Osteocyte (in vitro differentiated cells): ENCODE data around the gene TIAM2. TPM values are rescaled to one million over a fixed set of nuclear protein-coding genes. Genes with fewer than 3 reads are reported as not detected.

ENCODE experiments used
- DNase-seq: peaks from one replicate; pipeline ENCODE4 v3.0.0; 2021; ENCODE audit warnings: mixed read lengths; ENCODE audit not compliant: unreplicated experiment; ENCODE audit errors: extremely low spot score
- H3K27ac Mint-ChIP-seq: one replicate; pipeline ENCODE4 v1.8.0; 2021; ENCODE audit warnings: mild to moderate bottlenecking, mixed read lengths; ENCODE audit not compliant: unreplicated experiment
- H3K27me3 Mint-ChIP-seq: one replicate; pipeline ENCODE4 v1.8.0; 2021; ENCODE audit warnings: mixed read lengths; ENCODE audit not compliant: unreplicated experiment
- H3K36me3 Mint-ChIP-seq: one replicate; pipeline ENCODE4 v1.8.0; 2021; ENCODE audit warnings: mixed read lengths; ENCODE audit not compliant: unreplicated experiment
- H3K4me1 Mint-ChIP-seq: one replicate; pipeline ENCODE4 v1.8.0; 2021; ENCODE audit warnings: mixed read lengths; ENCODE audit not compliant: unreplicated experiment
- H3K4me3 Mint-ChIP-seq: one replicate; pipeline ENCODE4 v1.8.0; 2021; ENCODE audit warnings: mild to moderate bottlenecking, moderate library complexity, mixed read lengths; ENCODE audit not compliant: unreplicated experiment
- H3K9me3 Mint-ChIP-seq: one replicate; pipeline ENCODE4 v1.8.0; 2021; ENCODE audit warnings: mixed read lengths; ENCODE audit not compliant: unreplicated experiment
- CTCF ChIP-seq: fragments of 200-600 bp; sonication (generic); IDR thresholded peaks from 2 replicates; pipeline ENCODE4 v1.5.0; 2021; ENCODE audit warnings: antibody characterized with exemption, mild to moderate bottlenecking, moderate library complexity
- total RNA-seq: library from RNA; stranded (reverse); gene quantifications from 2 replicates; pipeline ENCODE4 v1.2.1, GENCODE V29; 2021

The TIAM2 gene
- total RNA-seq, 1 donor from 2014 or later = 11.2 TPM

GRCh38 chr6:155056756-155057155, 61.6 kb downstream of the TIAM2 start:
- Mint-ChIP-seq H3K4me3 (no peak overlapping the region), H3K4me1 (peaks cover 5% of the 10 kb centered on the region), H3K27me3 (no peaks in the 10 kb centered on the region), H3K9me3 (no peaks in the 10 kb centered on the region), H3K36me3 (no peaks in the 10 kb centered on the region), H3K27ac (no peak overlapping the region)
- no peak for DNase-seq
- no peak for TF ChIP-seq CTCF

GRCh38 chr6:155061381-155061780, 66.3 kb downstream of the TIAM2 start:
- Mint-ChIP-seq H3K36me3 (no peaks in the 10 kb centered on the region), H3K4me1 (peaks cover 26% of the 10 kb centered on the region), H3K9me3 (no peaks in the 10 kb centered on the region), H3K27ac (no peak overlapping the region), H3K27me3 (no peaks in the 10 kb centered on the region), H3K4me3 (no peak overlapping the region)
- no peak for TF ChIP-seq CTCF
- DNase-seq = no peak

GRCh38 chr6:155062866-155063341, 67.8 kb downstream of the TIAM2 start:
- no peaks in the 10 kb centered on the region for H3K9me3 Mint-ChIP-seq
- H3K36me3 Mint-ChIP-seq = no peaks in the 10 kb centered on the region
- peaks cover 27% of the 10 kb centered on the region for H3K4me1 Mint-ChIP-seq
- TF ChIP-seq CTCF = no peak
- peak overlapping the region; percentile 69 for H3K27ac Mint-ChIP-seq
- no peak for DNase-seq
- H3K27me3 Mint-ChIP-seq = no peaks in the 10 kb centered on the region
- H3K4me3 Mint-ChIP-seq = no peak overlapping the region

GRCh38 chr6:155064303-155064702, 69.2 kb downstream of the TIAM2 start:
- TF ChIP-seq CTCF = no peak
- no peak for DNase-seq
- H3K4me3 Mint-ChIP-seq = no peak overlapping the region
- no peaks in the 10 kb centered on the region for H3K27me3 Mint-ChIP-seq
- H3K36me3 Mint-ChIP-seq = no peaks in the 10 kb centered on the region
- no peaks in the 10 kb centered on the region for H3K9me3 Mint-ChIP-seq
- no peak overlapping the region for H3K27ac Mint-ChIP-seq
- peaks cover 29% of the 10 kb centered on the region for H3K4me1 Mint-ChIP-seq

- TF ChIP-seq CTCF = no peak
- H3K27me3 Mint-ChIP-seq = no peaks in the 10 kb centered on the region
- no peak for DNase-seq
- H3K9me3 Mint-ChIP-seq = no peaks in the 10 kb centered on the region
- no peak overlapping the region for H3K27ac Mint-ChIP-seq
- peaks cover 29% of the 10 kb centered on the region for H3K4me1 Mint-ChIP-seq
- H3K4me3 Mint-ChIP-seq = no peak overlapping the region
- H3K36me3 Mint-ChIP-seq = no peaks in the 10 kb centered on the region
These were observed 71.2 kb downstream of the TIAM2 start for GRCh38 chr6:155066361-155066760.
